ENCODE measurements around the gene PHYKPL. TPM values are rescaled to one million over a fixed set of nuclear protein-coding genes. Genes with fewer than 3 reads are reported as not detected.

The PHYKPL gene
- total RNA-seq, 1 experiment from 2014 or later = 48.8 TPM

- H3K9me3 Mint-ChIP-seq = peaks cover 5 to 6% of the 10 kb centered on the region in 2 experiments; a peak in 4 of 5 replicates
Measured at GRCh38 chr5:178281331-178281730, 48.7 kb upstream of the PHYKPL start.

More at GRCh38 chr5:178281331-178281730, 48.7 kb upstream of the PHYKPL start:
- Histone ChIP-seq H3K4ac (ENCODE audit: low read depth, low read length) (no peak overlapping the region), H3K9me3 (ENCODE audit: control insufficient read depth, low read depth, low read length) (no peaks in the 10 kb centered on the region), H4K8ac (replicated peaks; ENCODE audit: insufficient read length, low read depth, low read length) (no peak overlapping the region), H3K18ac (ENCODE audit: insufficient read length, low read depth, low read length) (no peak overlapping the region), H4K20me1 (ENCODE audit: control insufficient read depth, insufficient read depth, insufficient read length) (no peaks in the 10 kb centered on the region), H3K9ac (ENCODE audit: extremely low read depth, insufficient read length, low read length) (no peak overlapping the region), H2BK20ac (ENCODE audit: low read depth, low read length, poor library complexity, severe bottlenecking) (no peak overlapping the region), H2BK120ac (ENCODE audit: low read depth, low read length, poor library complexity, severe bottlenecking) (no peak overlapping the region), H3T11ph (ENCODE audit: low read length) (no peak overlapping the region), H2AFZ (ENCODE audit: low read length) (no peak overlapping the region), H3K4me1 (ENCODE audit: insufficient read depth, low read length) (no peaks in the 10 kb centered on the region), H2BK12ac (ENCODE audit: insufficient read length, low read depth, low read length) (no peak overlapping the region), H3K4me2 (ENCODE audit: insufficient read depth, insufficient read length, low read length) (no peak overlapping the region), H3K79me1 (ENCODE audit: insufficient read depth, low read depth, low read length, poor library complexity, severe bottlenecking) (no peaks in the 10 kb centered on the region), H4K91ac (ENCODE audit: insufficient read length, low read depth, low read length) (no peak overlapping the region), H2BK5ac (ENCODE audit: insufficient read length, low read length) (no peak overlapping the region), H2AK5ac (ENCODE audit: insufficient read length, low read length) (no peak overlapping the region), H3K27me3 (ENCODE audit: insufficient read depth, low read length) (no peaks in the 10 kb centered on the region), H3K23me2 (ENCODE audit: insufficient read length, low read depth, low read length, poor library complexity, severe bottlenecking) (no peaks in the 10 kb centered on the region), H2BK15ac (ENCODE audit: low read depth, low read length) (no peak overlapping the region), H3K56ac (ENCODE audit: insufficient read length, low read depth, low read length) (no peak overlapping the region), H4K5ac (ENCODE audit: insufficient read length, low read depth, low read length) (no peak overlapping the region), H3K14ac (ENCODE audit: insufficient read depth, low read length) (no peak overlapping the region), H3K79me2 (ENCODE audit: insufficient read depth, low read length) (no peaks in the 10 kb centered on the region), H3K23ac (ENCODE audit: insufficient read length, low read depth, low read length) (no peak overlapping the region), H3K27ac (ENCODE audit: insufficient read length, low read depth, low read length) (no peak overlapping the region)
- no peak overlapping the region for H3K4me3 Mint-ChIP-seq
- H3K4me1 Mint-ChIP-seq = peaks cover 4 to 11% of the 10 kb centered on the region in 2 experiments
- no peak overlapping the region for H3K27ac Mint-ChIP-seq
- no peak for DNase-seq
- H3K27me3 Mint-ChIP-seq (ENCODE audit: low read depth) = peaks cover 42% of the 10 kb centered on the region
- H3K36me3 Mint-ChIP-seq (ENCODE audit: insufficient read depth in 1 of 3, low read depth in 3 of 3) = peaks cover 0 to 2% (median 0%) of the 10 kb centered on the region in 3 experiments; a peak in 2 of 7 replicates
- WGBS (ENCODE audit: extremely low coverage, insufficient read length, low lambda C conversion rate) = no CpG with 5 or more reads among the region's 19 CpGs
- no peak for TF ChIP-seq CTCF (conservative IDR thresholded peaks at IDR 0.05)
